GM12878 (cell line): ENCODE measurements around the gene GGT1. TPM values are rescaled to one million over a fixed set of nuclear protein-coding genes. Genes with fewer than 3 reads are reported as not detected.

Experiments
- ATAC-seq: fragments of 200-7000 bp; cut with Tn5 transposase; 3 replicates; pipeline ENCODE4 v1.9.1; 2020; ENCODE audit warnings: mild to moderate bottlenecking, moderate library complexity
- BruUV-seq: library from RNA; stranded (reverse); fragments of 400-500 nt; replicated peaks from 2 replicates; lab custom pipeline; 2021; lab: Mats Ljungman, UMichigan
- CTCF ChIA-PET: fragments of 300-600 bp; sonication (Branson Sonifier 250); formaldehyde crosslinking; extraction: SDS; loops from one replicate; lab custom pipeline; 2021; ENCODE audit warnings: inconsistent platforms; lab: Yijun Ruan, JAX
- POLR2A ChIA-PET: fragments of 350-600 bp; formaldehyde crosslinking; extraction: SDS; loops from one replicate; lab custom pipeline; 2021; ENCODE audit warnings: inconsistent platforms; lab: Charles Lee
- RAD21 ChIA-PET: fragments of 300-600 bp; sonication (Branson Sonifier 250); formaldehyde crosslinking; loops from one replicate; lab custom pipeline; 2023; ENCODE audit warnings: antibody characterized with exemption; ENCODE audit not compliant: unreplicated experiment; lab: Charles Lee
- SMC1A ChIA-PET: fragments of 300-600 bp; sonication (Branson Sonifier 250); formaldehyde crosslinking; loops from one replicate; lab custom pipeline; 2023; ENCODE audit not compliant: unreplicated experiment, uncharacterized antibody; lab: Charles Lee
- DNase-seq: peaks from one replicate; pipeline ENCODE4 v3.0.0-alpha.2; 2011; ENCODE audit warnings: low read depth, low spot score
- FAIRE-seq: peaks from 3 replicates; lab custom pipeline; 2011; peaks lifted over from hg19 to GRCh38; lab: Jason Lieb, UNC
- H2AFZ ChIP-seq: 2 replicates; pipeline ENCODE4 v1.6.0; 2011; ENCODE audit warnings: low read depth, low read length, control low read depth; ENCODE audit not compliant: control insufficient read depth
- H3K27ac ChIP-seq: 2 replicates; pipeline ENCODE4 v1.5.1; 2011; ENCODE audit warnings: control low read depth; ENCODE audit not compliant: control insufficient read depth, insufficient read depth
- H3K27me3 ChIP-seq, 2 experiments: replicated peaks in 1 of 2; 2 replicates each; pipeline versions ENCODE4 v1.6.0 to v1.6.1; 2011; ENCODE audit warnings: low read length in 1 of 2; ENCODE audit not compliant: control insufficient read depth in 2 of 2, insufficient read depth in 2 of 2
- H3K36me3 ChIP-seq, 2 experiments: 2 replicates each; pipeline ENCODE4 v1.5.1; 2011; ENCODE audit warnings: low read length in 1 of 2; ENCODE audit not compliant: control insufficient read depth in 2 of 2, insufficient read depth in 2 of 2
- H3K4me1 ChIP-seq: 2 replicates; pipeline ENCODE4 v1.6.1; 2011; ENCODE audit warnings: mild to moderate bottlenecking, low read length, moderate library complexity, mixed read lengths; ENCODE audit not compliant: control insufficient read depth, insufficient read depth
- H3K4me2 ChIP-seq: 2 replicates; pipeline ENCODE4 v1.6.0; 2011; ENCODE audit warnings: control low read depth; ENCODE audit not compliant: control insufficient read depth, insufficient read depth
- H3K4me3 ChIP-seq: fragments of 200-600 bp; sonication (generic); 2 replicates; pipeline ENCODE4 v1.5.1; 2016
- H3K79me2 ChIP-seq: 2 replicates; pipeline ENCODE4 v1.6.0; 2011; ENCODE audit warnings: low read length; ENCODE audit not compliant: control insufficient read depth, insufficient read depth
- H3K9ac ChIP-seq: 2 replicates; pipeline ENCODE4 v1.8.0; 2011; ENCODE audit warnings: low read length, control low read depth, mixed read lengths; ENCODE audit not compliant: control insufficient read depth, insufficient read depth
- H3K9me3 ChIP-seq: replicated peaks from 3 replicates; pipeline ENCODE4 v1.5.1; 2011; ENCODE audit warnings: mild to moderate bottlenecking, low read length; ENCODE audit not compliant: control insufficient read depth, insufficient read depth
- H4K20me1 ChIP-seq: 2 replicates; pipeline ENCODE4 v1.6.0; 2011; ENCODE audit not compliant: control insufficient read depth, insufficient read depth
- CBFB ChIP-seq: IDR thresholded peaks from 2 replicates; pipeline ENCODE4 v1.6.1; 2016; ENCODE audit warnings: antibody characterized with exemption, low read depth
- CHD1 ChIP-seq: IDR thresholded peaks from 2 replicates; pipeline ENCODE4 v1.6.1; 2012; ENCODE audit warnings: low read depth, low read length, improper control_type of control experiment
- CUX1 ChIP-seq: IDR thresholded peaks from 2 replicates; pipeline ENCODE4 v1.6.1; 2012; ENCODE audit warnings: improper control_type of control experiment, low read depth, low read length; ENCODE audit not compliant: insufficient replicate concordance
- IKZF1 ChIP-seq: fragments of 450-650 bp; conservative IDR thresholded peaks from 2 replicates; pipeline ENCODE4 v1.6.1; 2017; ENCODE audit warnings: antibody characterized with exemption, mild to moderate bottlenecking
- JUNB ChIP-seq: IDR thresholded peaks from 2 replicates; pipeline ENCODE4 v1.6.1; 2016; ENCODE audit warnings: antibody characterized with exemption, mild to moderate bottlenecking
- NKRF ChIP-seq: fragments of 450-650 bp; conservative IDR thresholded peaks from 2 replicates; pipeline ENCODE4 v1.6.1; 2017; ENCODE audit warnings: mild to moderate bottlenecking, moderate library complexity
- NR2F1 ChIP-seq: fragments of 450-650 bp; conservative IDR thresholded peaks from 2 replicates; pipeline ENCODE4 v1.6.1; 2017; ENCODE audit warnings: mild to moderate bottlenecking
- PML ChIP-seq: IDR thresholded peaks from 2 replicates; pipeline ENCODE4 v1.6.1; 2012; ENCODE audit warnings: low read length, inconsistent platforms
- TAF1 ChIP-seq: IDR thresholded peaks from 2 replicates; pipeline ENCODE4 v1.6.1; 2011; ENCODE audit warnings: mild to moderate bottlenecking, low read depth, low read length, borderline replicate concordance
- ZNF274 ChIP-seq: IDR thresholded peaks from one replicate; pipeline ENCODE4 v1.8.0; 2011; ENCODE audit not compliant: insufficient read length, insufficient read depth
- WGBS: methylation state at CpG from one replicate; pipeline ENCODE4 v1.1.6; 2016; ENCODE audit warnings: low lambda C conversion rate; ENCODE audit not compliant: insufficient replicate concordance, insufficient coverage; ENCODE audit errors: missing lambda C conversion rate; 5-methylcytosine and 5-hydroxymethylcytosine counted together
- in situ Hi-C: fragments of 300-500 bp; cut with MboI; formaldehyde crosslinking; loops from 9 replicates; pipeline ENCODE4 v1.14.3; 2018; ENCODE audit warnings: mixed read lengths
- intact Hi-C: fragments of 100-400 bp; cut with micrococcal nuclease; formaldehyde crosslinking; loops from one replicate; pipeline ENCODE4 v1.14.2; 2022; ENCODE audit not compliant: unreplicated experiment
- polyA plus RNA-seq, 11 experiments: library from polyadenylated mRNA; depleted of rRNA in 4 of 11; unstranded in 6 of 11; stranded (reverse) in 5 of 11; fragments of >200 nt; fragmentation: Nextera tagmentation in 4 of 11; fragmentation: Illumina TruSeq in 1 of 11; extraction: Ambion mirVana in 4 of 11; extraction: Trizol in 1 of 11; gene quantifications; 1 replicate in 1 of 11; 2 replicates in 10 of 11; pipeline versions ENCODE4 v1.2.1 to v1.2.3, GENCODE V29; 2011 to 2016; ENCODE audit warnings: inconsistent platforms in 2 of 11, missing spikeins in 2 of 11, low read depth in 1 of 11
- total RNA-seq, 4 experiments: library from RNA; depleted of rRNA in 3 of 4; stranded (reverse); fragments of >200 nt in 3 of 4; fragmentation: Illumina TruSeq in 1 of 4; extraction: Trizol in 1 of 4; gene quantifications; 2 replicates each; pipeline versions ENCODE4 v1.2.1 to v1.2.3, GENCODE V29; 2013 to 2021
- TF ChIP-seq, protein P1 (sequence below): fragments of 150-350 bp; IDR thresholded peaks from 2 replicates; pipeline ENCODE4 v1.6.1; 2016; ENCODE audit warnings: low read depth, low read length

Gene GGT1
- total and polyA plus RNA-seq, 10 of the 15 experiments (the other 5 are each of a cell fraction or from before 2014, with no cell fraction given), result 0.47 to 26.6 (median 9.1) TPM

- TF ChIP-seq CUX1, result no peak
- TF ChIP-seq IKZF1, result no peak
- TF ChIP-seq TAF1, result no peak
- TF ChIP-seq, all 136 proteins: peak for 0
Measured at GRCh38 chr22:24585461-24585860, 17.5 kb upstream of the GGT1 start (continued).

DNA sequence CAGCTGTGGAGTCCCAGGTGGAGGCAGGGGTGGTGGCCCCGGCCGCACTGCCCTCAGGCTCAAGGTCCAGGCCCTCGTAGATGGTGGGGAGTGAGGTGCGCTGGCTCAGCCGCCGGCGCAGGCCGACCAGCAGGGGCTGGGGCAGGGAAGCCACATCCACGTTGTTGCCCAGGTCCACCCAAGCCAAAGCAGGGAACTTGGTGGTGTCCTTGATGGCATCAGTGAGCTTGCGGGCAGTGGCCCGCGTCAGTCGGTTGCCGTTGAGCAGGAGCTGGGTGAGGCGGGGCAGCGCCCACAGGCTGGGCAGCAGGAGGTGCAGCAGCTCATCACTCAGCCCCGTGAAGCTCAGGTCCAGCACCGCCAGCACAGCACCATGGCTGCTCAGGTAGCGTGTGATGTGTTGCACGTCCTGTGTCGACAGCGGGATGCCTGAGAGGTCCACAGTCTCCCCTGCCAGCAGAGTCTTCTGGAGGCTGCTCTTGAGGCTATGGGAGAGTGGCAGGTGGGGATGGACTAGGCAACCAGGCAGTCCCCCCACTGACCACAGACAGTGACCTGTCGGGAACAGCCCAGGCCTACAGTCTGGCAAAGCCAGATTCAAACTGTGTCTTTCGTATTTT is 17.0 kb upstream of the GGT1 start:
- no peak overlapping the region for H3K9ac ChIP-seq
- H2AFZ ChIP-seq, result no peak overlapping the region
- BruUV-seq, result no TSS peak
- ChIA-PET RAD21 (no interaction called here), CTCF (no interaction called here), POLR2A (no interaction called here), SMC1A (no interaction called here)
- DNase-seq (no peak), ATAC-seq (no peak), FAIRE-seq (no peak)
- intact Hi-C loops, result no loop called here
- H3K27me3 ChIP-seq, result no peaks in the 10 kb centered on the region
- H3K9me3 ChIP-seq, result no peaks in the 10 kb centered on the region
- no peaks in the 10 kb centered on the region for H3K4me1 ChIP-seq
- no peaks in the 10 kb centered on the region for H3K79me2 ChIP-seq
- no peaks in the 10 kb centered on the region for H3K36me3 ChIP-seq
- in situ Hi-C loops, result no loop called here
- 80% methylated on average over 22 of the region's 24 CpGs for WGBS
- H3K4me2 ChIP-seq, result no peak overlapping the region
- H4K20me1 ChIP-seq, result no peaks in the 10 kb centered on the region
- H3K4me3 ChIP-seq, result no peak overlapping the region
- no peak overlapping the region for H3K27ac ChIP-seq
- TF ChIP-seq PML (no peak), ZNF274 (no peak), CBFB (no peak), CHD1 (no peak), JUNB (no peak), NKRF (no peak), NR2F1 (no peak)
- TF ChIP-seq, protein P1, sequence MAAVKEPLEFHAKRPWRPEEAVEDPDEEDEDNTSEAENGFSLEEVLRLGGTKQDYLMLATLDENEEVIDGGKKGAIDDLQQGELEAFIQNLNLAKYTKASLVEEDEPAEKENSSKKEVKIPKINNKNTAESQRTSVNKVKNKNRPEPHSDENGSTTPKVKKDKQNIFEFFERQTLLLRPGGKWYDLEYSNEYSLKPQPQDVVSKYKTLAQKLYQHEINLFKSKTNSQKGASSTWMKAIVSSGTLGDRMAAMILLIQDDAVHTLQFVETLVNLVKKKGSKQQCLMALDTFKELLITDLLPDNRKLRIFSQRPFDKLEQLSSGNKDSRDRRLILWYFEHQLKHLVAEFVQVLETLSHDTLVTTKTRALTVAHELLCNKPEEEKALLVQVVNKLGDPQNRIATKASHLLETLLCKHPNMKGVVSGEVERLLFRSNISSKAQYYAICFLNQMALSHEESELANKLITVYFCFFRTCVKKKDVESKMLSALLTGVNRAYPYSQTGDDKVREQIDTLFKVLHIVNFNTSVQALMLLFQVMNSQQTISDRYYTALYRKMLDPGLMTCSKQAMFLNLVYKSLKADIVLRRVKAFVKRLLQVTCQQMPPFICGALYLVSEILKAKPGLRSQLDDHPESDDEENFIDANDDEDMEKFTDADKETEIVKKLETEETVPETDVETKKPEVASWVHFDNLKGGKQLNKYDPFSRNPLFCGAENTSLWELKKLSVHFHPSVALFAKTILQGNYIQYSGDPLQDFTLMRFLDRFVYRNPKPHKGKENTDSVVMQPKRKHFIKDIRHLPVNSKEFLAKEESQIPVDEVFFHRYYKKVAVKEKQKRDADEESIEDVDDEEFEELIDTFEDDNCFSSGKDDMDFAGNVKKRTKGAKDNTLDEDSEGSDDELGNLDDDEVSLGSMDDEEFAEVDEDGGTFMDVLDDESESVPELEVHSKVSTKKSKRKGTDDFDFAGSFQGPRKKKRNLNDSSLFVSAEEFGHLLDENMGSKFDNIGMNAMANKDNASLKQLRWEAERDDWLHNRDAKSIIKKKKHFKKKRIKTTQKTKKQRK, result no peak
